Activated T-helper 1 cell treated with anti-CD3 and anti-CD28 coated beads, Interleukin-12 subunit alpha, Interleukin-12 subunit beta, Interleukin-2, Interleukin-4 antibody, amounts not matched to agents 30 ng/mL and 10 ng/mL and 1 ng/mL, durations not matched to agents 14 hours and 24 hours and 36 hours (primary cell): ENCODE data around the gene SLC12A4. TPM values are rescaled to one million over a fixed set of nuclear protein-coding genes. Genes with fewer than 3 reads are reported as not detected.

Experiments
- DNase-seq: peaks from one replicate; pipeline ENCODE4 v3.0.0; 2021; ENCODE audit warnings: low spot score
- H3K27ac Mint-ChIP-seq: one replicate; pipeline ENCODE4 v1.8.0; 2021; ENCODE audit warnings: mild to moderate bottlenecking, mixed read lengths
- H3K27me3 Mint-ChIP-seq: one replicate; pipeline ENCODE4 v1.8.0; 2022; ENCODE audit warnings: mild to moderate bottlenecking, moderate library complexity, mixed read lengths; ENCODE audit not compliant: insufficient read depth
- H3K36me3 Mint-ChIP-seq: one replicate; pipeline ENCODE4 v1.8.0; 2021; ENCODE audit warnings: low read depth, mixed read lengths
- H3K4me1 Mint-ChIP-seq: one replicate; pipeline ENCODE4 v1.8.0; 2021; ENCODE audit warnings: low read depth, mixed read lengths
- H3K4me3 Mint-ChIP-seq: one replicate; pipeline ENCODE4 v1.8.0; 2021; ENCODE audit warnings: mild to moderate bottlenecking, moderate library complexity, mixed read lengths
- H3K9me3 Mint-ChIP-seq: one replicate; pipeline ENCODE4 v1.8.0; 2021; ENCODE audit warnings: mixed read lengths
- intact Hi-C: fragments of 100-400 bp; cut with micrococcal nuclease; formaldehyde crosslinking; loops from one replicate; pipeline ENCODE4 v1.15.1; 2024
- total RNA-seq: library from RNA; stranded (reverse); gene quantifications from 2 replicates; pipeline ENCODE4 v1.2.3, GENCODE V29; 2022

Gene SLC12A4
- total RNA-seq, 1 donor from 2014 or later: 43.1 TPM

- DNase-seq: no peak
- Mint-ChIP-seq H3K4me3 (peak overlapping the region; percentile 98), H3K27ac (peak overlapping the region; percentile 96), H3K9me3 (no peaks in the 10 kb centered on the region), H3K27me3 (no peaks in the 10 kb centered on the region), H3K4me1 (peaks cover 20% of the 10 kb centered on the region), H3K36me3 (no peaks in the 10 kb centered on the region)
- intact Hi-C loops: loop anchor here (1.0 to 5.0 kb wide), 13 partner anchors 21 to 373 kb away; partner anchors contain the start of genes ACD, DDX28, DUS2 and EDC4
Measured at GRCh38 chr16:67893743-67894399, 74.6 kb downstream of the SLC12A4 start.

Other genes with a start within 250 kb of the SLC12A4 start
- gene GFOD2, start 249.3 kb downstream of the SLC12A4 start, total RNA-seq: 19.6 and 20.3 TPM in 2 replicates
- gene RANBP10, start 162.1 kb downstream of the SLC12A4 start, total RNA-seq: 23.0 and 25.7 TPM in 2 replicates
- 0.52 and 0.83 TPM in 2 replicates for gene TSNAXIP1, start 161.7 kb downstream of the SLC12A4 start, total RNA-seq
- 43.0 and 49.5 TPM in 2 replicates for gene THAP11, start 126.3 kb downstream of the SLC12A4 start, total RNA-seq
- 183 and 186 TPM in 2 replicates for gene NUTF2, start 121.7 kb downstream of the SLC12A4 start, total RNA-seq
- gene CENPT, start 120.9 kb downstream of the SLC12A4 start, total RNA-seq: 41.6 and 45.0 TPM in 2 replicates
- 115 and 128 TPM in 2 replicates for gene EDC4, start 95.6 kb downstream of the SLC12A4 start, total RNA-seq
- 0.65 and 0.76 TPM in 2 replicates for gene NRN1L, start 83.8 kb downstream of the SLC12A4 start, total RNA-seq
- 17.8 TPM in 2 replicates for gene PSKH1, start 75.4 kb downstream of the SLC12A4 start, total RNA-seq
- gene CTRL, start 36.8 kb downstream of the SLC12A4 start, total RNA-seq: 5.5 and 6.9 TPM in 2 replicates
- 213 and 218 TPM in 2 replicates for gene PSMB10, start 31.8 kb downstream of the SLC12A4 start, total RNA-seq
- gene LCAT, start 24.5 kb downstream of the SLC12A4 start, total RNA-seq: 12.7 and 20.3 TPM in 2 replicates
- gene DPEP3, start 11.9 kb upstream of the SLC12A4 start, total RNA-seq: not detected in 2 replicates
- 2.4 and 2.6 TPM in 2 replicates for gene DPEP2, start 30.8 kb upstream of the SLC12A4 start, total RNA-seq
- gene DPEP2NB, start 47.3 kb upstream of the SLC12A4 start, total RNA-seq: not detected in 2 replicates
- gene DDX28, start 54.6 kb upstream of the SLC12A4 start, total RNA-seq: 28.2 and 28.4 TPM in 2 replicates
- 34.7 and 37.2 TPM in 2 replicates for gene DUS2, start 54.6 kb upstream of the SLC12A4 start, total RNA-seq
- gene NFATC3, start 116.7 kb upstream of the SLC12A4 start, total RNA-seq: 152 and 157 TPM in 2 replicates